Sigmoid colon (tissue), 3 donors: ENCODE measurements around the gene FJX1.

Source experiments
- POLR2A ChIP-seq, 2 donors: fragments of 450-650 bp; IDR thresholded peaks; one replicate each; pipeline ENCODE4 v1.6.1; 2016; ENCODE audit warnings: antibody characterized with exemption in 2 of 2, mild to moderate bottlenecking in 2 of 2, moderate library complexity in 2 of 2
- TF ChIP-seq, protein P1 (sequence below), 4 experiments: fragments of 450-650 bp in 3 of 4; fragments of 200-600 bp in 1 of 4; IDR thresholded peaks; one replicate each; pipeline ENCODE4 v1.5.1; 2016 to 2019; ENCODE audit warnings: antibody characterized with exemption in 4 of 4, mild to moderate bottlenecking in 3 of 4, moderate library complexity in 2 of 4

DNA sequence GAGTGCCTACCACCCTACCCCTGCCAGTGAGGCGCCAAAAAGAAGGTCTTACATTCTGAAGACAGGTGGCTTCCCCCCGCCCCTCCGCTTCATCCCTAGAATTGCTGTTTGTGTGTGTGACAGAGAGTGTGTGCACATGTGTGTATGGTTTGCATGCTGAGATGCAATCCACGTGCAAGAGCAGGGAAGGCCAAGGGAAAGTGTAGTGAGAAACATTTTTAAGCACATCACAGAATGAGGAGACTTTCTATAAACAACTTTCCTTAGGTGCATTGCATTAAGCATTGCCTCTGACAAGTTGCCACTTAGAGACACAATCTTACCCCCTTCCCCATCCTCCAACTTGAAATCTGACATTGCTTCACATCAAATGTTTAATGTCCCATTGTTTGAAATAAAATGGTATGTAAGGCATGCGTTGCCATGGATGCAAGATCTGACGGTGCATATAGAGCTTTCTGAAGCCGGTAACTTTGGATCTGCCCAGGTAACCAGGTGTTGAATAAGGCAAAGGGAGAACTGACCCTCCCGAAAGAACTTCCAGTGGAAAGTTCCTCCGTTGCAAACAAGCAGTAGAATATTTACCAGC, 21.4 kb downstream of the FJX1 start:
- no peak for TF ChIP-seq POLR2A (IDR thresholded peaks at IDR 0.05)
- TF ChIP-seq, protein P1, sequence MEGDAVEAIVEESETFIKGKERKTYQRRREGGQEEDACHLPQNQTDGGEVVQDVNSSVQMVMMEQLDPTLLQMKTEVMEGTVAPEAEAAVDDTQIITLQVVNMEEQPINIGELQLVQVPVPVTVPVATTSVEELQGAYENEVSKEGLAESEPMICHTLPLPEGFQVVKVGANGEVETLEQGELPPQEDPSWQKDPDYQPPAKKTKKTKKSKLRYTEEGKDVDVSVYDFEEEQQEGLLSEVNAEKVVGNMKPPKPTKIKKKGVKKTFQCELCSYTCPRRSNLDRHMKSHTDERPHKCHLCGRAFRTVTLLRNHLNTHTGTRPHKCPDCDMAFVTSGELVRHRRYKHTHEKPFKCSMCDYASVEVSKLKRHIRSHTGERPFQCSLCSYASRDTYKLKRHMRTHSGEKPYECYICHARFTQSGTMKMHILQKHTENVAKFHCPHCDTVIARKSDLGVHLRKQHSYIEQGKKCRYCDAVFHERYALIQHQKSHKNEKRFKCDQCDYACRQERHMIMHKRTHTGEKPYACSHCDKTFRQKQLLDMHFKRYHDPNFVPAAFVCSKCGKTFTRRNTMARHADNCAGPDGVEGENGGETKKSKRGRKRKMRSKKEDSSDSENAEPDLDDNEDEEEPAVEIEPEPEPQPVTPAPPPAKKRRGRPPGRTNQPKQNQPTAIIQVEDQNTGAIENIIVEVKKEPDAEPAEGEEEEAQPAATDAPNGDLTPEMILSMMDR (IDR thresholded peaks at IDR 0.05) = no peak
